HCT116 (cell line): Measurements from ENCODE around the gene RASSF6. TPM values are rescaled to one million over a fixed set of nuclear protein-coding genes. Genes with fewer than 3 reads are reported as not detected.

Experiments used
- ATAC-seq: fragments of 200-7000 bp; cut with Tn5 transposase; 2 replicates; pipeline ENCODE4 v1.9.1; 2020; ENCODE audit warnings: mild to moderate bottlenecking, moderate library complexity
- BruUV-seq: library from RNA; stranded (reverse); fragments of 400-500 nt; replicated peaks from 2 replicates; lab custom pipeline; 2021; lab: Mats Ljungman, UMichigan
- CTCF ChIA-PET: fragments of 300-600 bp; sonication (Branson Sonifier 250); formaldehyde crosslinking; loops from one replicate; lab custom pipeline; 2021; ENCODE audit warnings: antibody characterized with exemption; lab: Charles Lee
- POLR2A ChIA-PET: fragments of 300-600, 350-600 bp; sonication (Branson Sonifier 250); formaldehyde crosslinking; loops from one replicate; lab custom pipeline; 2021; ENCODE audit warnings: antibody characterized with exemption; lab: Charles Lee
- RAD21 ChIA-PET, 2 experiments: fragments of 300-600 bp; sonication (Branson Sonifier 250); formaldehyde crosslinking; loops; one replicate each; lab custom pipeline; 2023; ENCODE audit warnings: low total read pairs in 2 of 2; ENCODE audit not compliant: uncharacterized antibody in 2 of 2, unreplicated experiment in 2 of 2, low non-redundant PET in 1 of 2; lab: Charles Lee
- DNase-seq: peaks from one replicate; pipeline ENCODE4 v3.0.0-alpha.2; 2010; ENCODE audit warnings: low read depth, low spot score
- H2AFZ ChIP-seq: fragments of 200-600 bp; shearing (Covaris generic), sonication (generic); 2 replicates; pipeline ENCODE4 v1.6.1; 2017; ENCODE audit warnings: low read depth, mixed run types, mixed read lengths, antibody characterized with exemption, low read length; ENCODE audit not compliant: poor library complexity, severe bottlenecking
- H3K27ac ChIP-seq: 2 replicates; pipeline ENCODE4 v1.5.1; 2012; ENCODE audit warnings: low read depth, low read length
- H3K27me3 ChIP-seq: fragments of 200-600 bp; sonication (generic); 2 replicates; pipeline ENCODE4 v1.6.1; 2016; ENCODE audit warnings: mixed run types, low read length, mixed read lengths; ENCODE audit not compliant: insufficient read depth
- H3K36me3 ChIP-seq, 2 experiments: fragments of 200-500 bp in 1 of 2; fragments of 200-600 bp in 1 of 2; sonication (Bioruptor generic) in 1 of 2; sonication (generic) in 1 of 2; 2 replicates each; pipeline versions ENCODE4 v1.5.1 to v1.6.1; 2014 to 2016; ENCODE audit warnings: low read length in 2 of 2, inconsistent platforms in 1 of 2, mixed read lengths in 1 of 2, mixed run types in 1 of 2; ENCODE audit not compliant: insufficient read depth in 2 of 2, control insufficient read depth in 1 of 2
- H3K4me1 ChIP-seq, 2 experiments: fragments of 200-600 bp in 1 of 2; sonication (generic) in 1 of 2; 2 replicates each; pipeline versions ENCODE4 v1.5.1 to v1.6.1; 2012 to 2017; ENCODE audit warnings: low read length in 2 of 2, inconsistent platforms in 1 of 2, mild to moderate bottlenecking in 1 of 2, mixed read lengths in 1 of 2, mixed run types in 1 of 2, moderate library complexity in 1 of 2; ENCODE audit not compliant: insufficient read depth in 2 of 2, control insufficient read depth in 1 of 2
- H3K4me2 ChIP-seq: fragments of 200-600 bp; sonication (generic); 2 replicates; pipeline ENCODE4 v1.6.1; 2017; ENCODE audit warnings: mixed run types, low read length, mixed read lengths
- H3K4me3 ChIP-seq, 2 experiments: fragments of 200-600 bp in 1 of 2; sonication (generic) in 1 of 2; replicated peaks in 1 of 2; 2 replicates each; pipeline ENCODE4 v1.5.1; 2011 to 2016; ENCODE audit warnings: low read length in 2 of 2, control low read depth in 1 of 2, low read depth in 1 of 2, mild to moderate bottlenecking in 1 of 2, mixed read lengths in 1 of 2, mixed run types in 1 of 2
- H3K79me2 ChIP-seq: fragments of 200-600 bp; sonication (generic); 2 replicates; pipeline ENCODE4 v1.6.1; 2017; ENCODE audit warnings: mild to moderate bottlenecking, mixed run types, low read length, moderate library complexity, mixed read lengths; ENCODE audit not compliant: insufficient read depth
- H3K9ac ChIP-seq: fragments of 200-600 bp; sonication (generic); 2 replicates; pipeline ENCODE4 v1.6.1; 2016; ENCODE audit warnings: low read length, mixed read lengths
- H3K9me2 ChIP-seq: fragments of 200-600 bp; sonication (generic), shearing (Covaris generic); 2 replicates; pipeline ENCODE4 v1.6.1; 2017; ENCODE audit warnings: mixed run types, mild to moderate bottlenecking, moderate library complexity; ENCODE audit not compliant: insufficient read depth
- H3K9me3 ChIP-seq, 2 experiments: fragments of 200-500 bp in 1 of 2; fragments of 200-600 bp in 1 of 2; sonication (Bioruptor generic) in 1 of 2; sonication (generic) in 1 of 2; 2 replicates each; pipeline ENCODE4 v1.6.1; 2014 to 2017; ENCODE audit warnings: low read length in 2 of 2, mixed read lengths in 2 of 2, inconsistent platforms in 1 of 2, low read depth in 1 of 2, mild to moderate bottlenecking in 1 of 2, mixed run types in 1 of 2, moderate library complexity in 1 of 2; ENCODE audit not compliant: control insufficient read depth in 1 of 2, insufficient read depth in 1 of 2
- H4K20me1 ChIP-seq: fragments of 200-600 bp; sonication (generic), shearing (Covaris generic); 2 replicates; pipeline ENCODE4 v1.6.1; 2017; ENCODE audit warnings: mixed run types, mild to moderate bottlenecking, moderate library complexity; ENCODE audit not compliant: insufficient read depth
- CEBPB ChIP-seq: IDR thresholded peaks from 2 replicates; pipeline ENCODE4 v1.6.1; 2012; ENCODE audit warnings: low read depth
- FOSL1 ChIP-seq: IDR thresholded peaks from 2 replicates; pipeline ENCODE4 v1.6.1; 2012; ENCODE audit warnings: low read depth
- MAX ChIP-seq: IDR thresholded peaks from 2 replicates; pipeline ENCODE4 v1.6.1; 2012
- REST ChIP-seq: IDR thresholded peaks from 2 replicates; pipeline ENCODE4 v1.6.1; 2012; ENCODE audit warnings: low read depth
- YY1 ChIP-seq: IDR thresholded peaks from 2 replicates; pipeline ENCODE4 v1.6.1; 2011; ENCODE audit warnings: low read length, low read depth, moderate library complexity, mild to moderate bottlenecking; ENCODE audit not compliant: insufficient replicate concordance; ENCODE audit errors: extremely low read depth
- ZFX ChIP-seq: fragments of 450-650 bp; IDR thresholded peaks from 2 replicates; pipeline ENCODE4 v1.6.1; 2017
- intact Hi-C: fragments of 100-400 bp; cut with micrococcal nuclease; formaldehyde crosslinking; loops from 2 replicates; pipeline ENCODE4 v1.10.0; 2022
- total RNA-seq: library from RNA; stranded (reverse); gene quantifications from one replicate; pipeline ENCODE4 v1.2.1, GENCODE V29; 2021; ENCODE audit not compliant: unreplicated experiment

The RASSF6 gene
- total RNA-seq, 1 experiment from 2014 or later = 1.1 TPM

- Histone ChIP-seq H3K27ac (no peak overlapping the region), H3K9ac (no peak overlapping the region), H3K27me3 (no peaks in the 10 kb centered on the region), H3K79me2 (no peaks in the 10 kb centered on the region), H3K9me2 (no peaks in the 10 kb centered on the region), H2AFZ (no peak overlapping the region), H3K4me3 (no peak overlapping the region), H4K20me1 (no peaks in the 10 kb centered on the region), H3K4me1 (peaks cover 0 to 5% of the 10 kb centered on the region in 2 experiments; a peak in 1 of 4 replicates), H3K9me3 (no peaks in the 10 kb centered on the region), H3K4me2 (no peak overlapping the region), H3K36me3 (no peaks in the 10 kb centered on the region)
- BruUV-seq = no TSS peak
- intact Hi-C loops = no loop called here
- ChIA-PET RAD21 (no interaction called here), CTCF (interaction anchor here (1.0 kb wide), 1 partner anchor 16 kb away, joined by 3 read pairs; no protein-coding TSS in a partner anchor), POLR2A (no interaction called here)
- ATAC-seq = peak; percentile 38; the same call in 1 of the 2 replicates
- TF ChIP-seq YY1 (no peak), REST (no peak), CEBPB (0 out of 2 replicates have a peak, but pooled peaks have one; percentile 6), FOSL1 (peak; percentile 29), MAX (no peak), ZFX (no peak)
- TF ChIP-seq, all 23 proteins: peak for 2
- DNase-seq = no peak
These were observed 11.3 kb downstream of the RASSF6 start for GRCh38 chr4:73608689-73609594.
